ENCODE results near the gene OR52E2.
"Not testable (repeated sequence)": the region's sequence is repeated elsewhere in the genome, so short reads cannot be mapped to it uniquely, and the experiment has no call there.

The OR52E2 gene

GRCh38 chr11:5059391-5059790 lies at the start of gene OR52E2:
Gene OR52E2, minus strand, starts transcription at chr11:5059627. Its CDS starts 0 bp downstream, at chr11:5059627.
- FAIRE-seq = no peak

GRCh38 chr11:5107285-5107684 lies 47.9 kb upstream of the OR52E2 start:
- FAIRE-seq = no peak

- FAIRE-seq = no peak
These were observed 43.6 kb upstream of the OR52E2 start for GRCh38 chr11:5103066-5103465.

- FAIRE-seq = no peak
These were observed 42.8 kb upstream of the OR52E2 start for GRCh38 chr11:5102246-5102645.

- FAIRE-seq = no peak
These were observed 36.6 kb upstream of the OR52E2 start for GRCh38 chr11:5096011-5096410.

GRCh38 chr11:5092821-5093585 lies 33.6 kb upstream of the OR52E2 start:
- no peak for FAIRE-seq

- FAIRE-seq = no peak
These were observed 31.2 kb upstream of the OR52E2 start for GRCh38 chr11:5090668-5091067.

- no peak for FAIRE-seq
These were observed 29.1 kb upstream of the OR52E2 start for GRCh38 chr11:5088556-5088955.

- no peak for FAIRE-seq
These were observed 24.2 kb upstream of the OR52E2 start for GRCh38 chr11:5083602-5084001.

GRCh38 chr11:5081405-5081804 lies 22.0 kb upstream of the OR52E2 start:
- no peak for FAIRE-seq

- no peak for FAIRE-seq
These were observed 12.4 kb upstream of the OR52E2 start for GRCh38 chr11:5071799-5072198.

GRCh38 chr11:5069272-5069671 lies 9.8 kb upstream of the OR52E2 start, which contains the start of gene OR52E1:
Gene OR52E1, plus strand, starts transcription at chr11:5069572.
- no peak for FAIRE-seq

- no peak for FAIRE-seq
These were observed 5.6 kb upstream of the OR52E2 start for GRCh38 chr11:5065027-5065426.

GRCh38 chr11:5058679-5059078 lies 748 bp downstream of the OR52E2 start:
- FAIRE-seq = not testable (repeated sequence)

- FAIRE-seq = no peak
These were observed 12.6 kb downstream of the OR52E2 start for GRCh38 chr11:5046754-5047330.

- no peak for FAIRE-seq
These were observed 13.2 kb downstream of the OR52E2 start, which contains the start of gene OR52J3 for GRCh38 chr11:5046226-5046625. Gene OR52J3, plus strand, starts transcription at chr11:5046526. Its CDS starts 0 bp downstream, at chr11:5046526.

- FAIRE-seq = no peak
These were observed 16.0 kb downstream of the OR52E2 start for GRCh38 chr11:5043380-5043779.

GRCh38 chr11:5042091-5042490 lies 17.3 kb downstream of the OR52E2 start:
- no peak for FAIRE-seq

- FAIRE-seq = no peak
These were observed 18.6 kb downstream of the OR52E2 start for GRCh38 chr11:5040876-5041275.

- FAIRE-seq = no peak
These were observed 21.1 kb downstream of the OR52E2 start for GRCh38 chr11:5038341-5038740.

GRCh38 chr11:5037926-5038325 lies 21.5 kb downstream of the OR52E2 start:
- no peak for FAIRE-seq

- FAIRE-seq = no peak
These were observed 22.8 kb downstream of the OR52E2 start for GRCh38 chr11:5036669-5037068.

- no peak for FAIRE-seq
These were observed 37.4 kb downstream of the OR52E2 start for GRCh38 chr11:5021996-5022395.

- no peak for FAIRE-seq
These were observed 46.4 kb downstream of the OR52E2 start for GRCh38 chr11:5013012-5013411.

GRCh38 chr11:5011254-5011653 lies 48.2 kb downstream of the OR52E2 start:
- FAIRE-seq = no peak
